ENCODE data around the gene PCP4.

DNA sequence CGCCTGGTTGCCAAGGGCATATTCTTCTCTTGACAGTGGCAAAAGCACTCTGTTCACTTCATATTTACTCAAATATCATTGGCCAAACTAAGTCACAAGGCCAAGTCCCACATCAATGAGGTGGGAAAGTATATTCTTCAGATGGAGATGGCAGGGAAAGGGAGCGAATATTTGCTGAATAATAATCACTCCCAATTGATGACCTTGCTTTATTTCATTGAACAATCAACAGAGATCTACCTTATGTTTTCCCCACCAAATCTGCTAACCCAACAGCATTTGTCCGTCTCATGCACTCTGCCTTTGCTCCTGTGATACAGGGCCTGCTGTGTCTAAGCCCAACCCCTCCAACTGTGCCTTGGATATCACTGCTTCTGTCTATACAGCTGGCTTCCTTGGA, 45.2 kb upstream of the PCP4 start:
- TF ChIP-seq ARID4B (CRISPR knock-in tag; IDR thresholded peaks at IDR 0.05; ENCODE audit: borderline replicate concordance): no peak
- no peak for TF ChIP-seq TEAD4 (CRISPR knock-in tag; IDR thresholded peaks at IDR 0.05)
